Activated CD4-positive, alpha-beta T cell treated with anti-CD3 and anti-CD28 coated beads for 4 hours (primary cell): Measurements from ENCODE around the gene MAPKAP1.

Experiments used
- DNase-seq, 2 donors: peaks; one replicate each; pipeline ENCODE4 v3.0.0-alpha.2; 2020

The MAPKAP1 gene

GRCh38 chr9:125444956-125445506 is 262.0 kb downstream of the MAPKAP1 start:
- DNase-seq: no peak

DNA sequence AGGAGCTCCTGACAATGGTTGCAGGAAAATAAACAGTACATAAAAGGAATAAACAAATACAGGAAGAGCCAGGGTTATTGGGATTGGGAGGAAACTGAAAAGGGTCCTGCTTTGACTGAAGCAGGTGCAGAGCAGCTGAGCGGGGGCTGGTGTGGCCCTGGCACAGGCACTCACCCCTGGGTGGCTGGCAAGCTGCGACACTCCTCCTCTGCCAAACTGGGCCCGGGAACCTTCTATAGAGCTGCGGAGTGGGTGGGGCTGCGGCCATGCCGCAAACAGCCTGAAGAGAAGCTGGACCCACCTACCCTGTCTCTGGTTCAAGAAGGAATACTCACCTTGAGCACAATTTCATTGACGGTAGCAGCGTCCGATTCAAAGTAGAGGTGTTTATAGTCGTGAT is 262.8 kb downstream of the MAPKAP1 start:
- DNase-seq: no peak

- DNase-seq: no peak
These were observed 263.6 kb downstream of the MAPKAP1 start for GRCh38 chr9:125443367-125443766.

GRCh38 chr9:125442452-125442851 is 264.6 kb downstream of the MAPKAP1 start:
- DNase-seq: no peak

GRCh38 chr9:125440411-125440810 is 266.6 kb downstream of the MAPKAP1 start:
- no peak for DNase-seq

- DNase-seq: no peak
These were observed 267.4 kb downstream of the MAPKAP1 start for GRCh38 chr9:125439434-125440272.

DNA sequence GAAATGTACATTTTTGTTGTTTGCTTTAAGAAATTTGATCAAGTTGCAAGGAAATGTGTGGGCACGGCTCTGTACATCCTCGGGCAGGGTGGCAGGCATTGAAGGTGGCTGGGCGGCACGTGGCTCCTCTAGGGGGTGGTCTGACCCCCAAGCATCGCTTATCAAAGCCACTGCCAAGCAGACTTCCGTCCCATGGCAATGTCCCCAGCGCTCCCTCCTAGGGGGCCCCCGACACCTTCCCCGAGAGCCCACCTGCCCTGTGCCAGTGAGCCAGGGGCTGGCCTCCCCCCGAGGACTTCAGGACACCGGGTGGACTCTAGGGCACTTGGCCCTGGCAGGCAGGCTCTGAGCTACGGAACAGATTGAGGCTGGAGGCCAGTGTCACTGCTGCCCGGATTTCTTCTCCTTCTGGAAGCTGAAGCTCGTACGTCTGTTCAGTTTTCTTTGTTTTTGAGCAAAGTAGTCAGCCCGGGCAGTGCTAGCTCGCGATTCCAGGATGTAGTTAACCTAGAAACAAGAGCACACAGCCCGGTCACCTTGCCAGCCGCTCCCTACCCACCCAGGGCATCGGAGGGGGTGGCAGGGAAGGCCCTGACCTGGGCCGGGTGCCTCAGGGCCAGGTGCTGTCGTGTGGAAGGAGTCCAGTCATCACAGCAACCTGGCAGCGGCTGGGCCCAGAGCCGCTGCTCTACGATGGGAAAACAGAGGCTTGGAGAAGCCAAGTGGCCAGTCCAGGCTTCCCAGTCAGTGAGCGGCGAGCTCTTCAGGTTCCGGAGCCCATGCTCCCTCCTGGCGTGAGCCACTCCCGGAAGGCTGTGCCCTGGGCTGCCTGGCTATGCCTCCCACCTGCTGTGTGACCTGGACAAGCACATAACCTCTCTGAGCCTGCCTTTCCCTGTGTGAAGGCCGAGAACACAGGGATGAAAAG is 268.2 kb downstream of the MAPKAP1 start:
- no peak for DNase-seq

DNA sequence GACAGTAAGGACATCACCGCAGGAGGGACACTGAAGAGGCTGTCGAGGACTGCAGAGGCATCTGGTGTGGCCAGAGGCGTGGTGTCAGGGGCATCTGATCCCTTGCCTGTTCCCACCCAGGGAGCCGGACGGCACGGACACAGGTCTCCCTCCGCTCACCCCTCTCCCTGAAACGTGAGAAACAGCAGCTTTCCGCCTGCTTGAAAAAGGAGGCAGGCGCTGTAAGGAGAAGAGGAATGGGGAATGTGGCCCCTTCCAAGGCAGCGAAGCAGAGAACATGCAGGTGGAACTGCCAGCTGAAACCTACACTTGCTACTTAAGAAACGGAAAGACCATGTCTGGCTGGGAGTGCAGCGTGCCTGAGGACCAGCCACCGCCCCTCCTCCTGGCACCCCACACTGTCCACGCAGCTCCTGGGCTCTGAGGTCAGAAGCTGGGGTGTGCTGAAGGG is 269.2 kb downstream of the MAPKAP1 start:
- DNase-seq: no peak

GRCh38 chr9:125436613-125437443 is 270.2 kb downstream of the MAPKAP1 start:
- DNase-seq: no peak

DNA sequence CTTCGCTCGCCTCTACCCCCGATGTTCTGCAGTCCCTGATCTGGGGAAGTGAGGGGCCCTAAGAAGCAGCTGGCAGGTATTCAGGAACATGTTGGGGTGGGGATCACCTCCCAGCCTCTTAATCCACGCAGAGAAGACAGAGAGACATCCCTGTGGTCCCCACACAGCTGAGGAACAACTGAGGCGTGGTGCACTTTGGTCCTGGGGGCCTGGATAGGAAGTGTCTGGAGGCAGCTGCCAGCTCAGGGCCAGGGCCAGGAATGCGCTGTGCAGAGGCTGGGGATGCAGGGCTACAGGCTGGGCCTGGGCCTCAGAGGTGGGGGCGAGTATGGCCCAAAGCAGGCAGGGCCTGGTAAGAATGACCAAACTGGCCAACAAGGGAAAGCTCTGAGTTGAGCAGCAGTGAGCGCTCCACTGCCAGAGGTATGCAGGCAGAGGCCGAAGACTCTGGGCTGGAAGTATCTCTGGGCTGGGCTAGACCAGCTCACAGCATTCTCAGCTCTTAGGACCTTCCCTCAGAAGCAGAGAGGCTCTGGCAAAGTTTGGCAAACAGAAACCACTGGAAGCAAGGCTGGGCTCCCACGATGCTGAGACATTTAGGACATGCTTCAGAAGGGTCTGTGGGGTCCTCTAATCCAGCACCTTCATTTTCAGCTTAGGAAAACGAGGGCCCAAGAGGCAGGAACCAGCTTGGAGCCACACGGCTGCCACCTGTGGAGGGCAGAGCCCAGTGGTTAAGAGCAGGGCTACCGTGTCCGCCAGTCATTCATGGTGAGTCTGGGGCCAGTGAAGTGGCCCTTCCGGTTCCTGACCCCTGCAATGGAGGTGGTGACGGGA is 271.0 kb downstream of the MAPKAP1 start:
- no peak for DNase-seq

GRCh38 chr9:125434986-125435775 is 271.8 kb downstream of the MAPKAP1 start:
- no peak for DNase-seq

DNA sequence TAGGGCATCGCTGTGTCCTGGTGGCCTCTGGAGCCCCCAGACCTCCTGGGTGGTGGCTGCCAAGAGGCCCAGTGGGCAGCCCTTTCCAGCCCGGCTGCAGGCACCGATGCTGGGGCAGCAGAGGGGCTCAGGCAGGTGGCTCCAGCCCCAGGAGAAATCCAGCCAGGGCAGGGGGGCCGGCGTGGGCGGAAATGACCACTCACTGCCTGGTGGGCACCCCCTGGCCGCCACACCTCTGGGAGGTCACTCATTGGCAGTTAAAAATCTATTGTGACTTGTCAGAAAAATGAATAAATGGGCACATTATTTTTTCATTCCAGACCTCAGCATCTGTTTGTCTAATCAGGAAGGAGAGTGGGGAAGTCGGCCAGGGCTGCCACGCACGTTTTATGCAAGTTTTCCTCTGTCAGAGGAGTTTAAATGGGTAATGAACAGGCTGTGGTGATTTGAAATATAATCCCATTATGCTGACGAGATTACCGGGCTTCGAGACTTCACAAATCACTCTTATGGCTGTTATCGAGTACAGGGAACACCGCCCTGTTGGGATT is 273.5 kb downstream of the MAPKAP1 start:
- no peak for DNase-seq

GRCh38 chr9:125432715-125433385 is 274.2 kb downstream of the MAPKAP1 start:
- no peak for DNase-seq

DNA sequence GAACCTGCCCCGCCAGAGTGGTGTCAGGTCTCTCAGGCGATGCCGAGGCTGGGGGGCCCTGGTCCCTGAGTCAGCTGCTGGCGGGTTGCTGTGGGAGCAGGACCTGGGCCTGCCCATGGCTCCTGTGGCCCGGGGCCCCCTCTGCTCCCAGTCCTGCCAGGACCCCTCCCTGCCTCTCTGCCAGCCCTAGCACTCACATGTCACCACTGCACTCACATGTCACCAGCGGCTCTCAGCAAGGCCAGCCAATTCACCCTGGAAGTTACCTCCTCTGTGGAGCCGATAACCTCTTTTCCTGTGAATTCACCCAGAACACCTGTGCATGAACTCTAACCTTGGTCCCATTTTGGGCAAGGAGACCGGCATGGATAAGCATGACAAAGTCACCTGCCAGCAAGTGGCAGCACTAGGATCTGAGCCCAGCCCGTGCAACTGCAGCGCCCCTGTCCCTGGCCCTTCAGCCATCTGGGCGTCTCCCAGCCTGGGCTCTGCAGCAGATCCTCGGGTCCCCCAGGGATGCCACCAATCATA is 275.2 kb downstream of the MAPKAP1 start:
- DNase-seq: no peak

- DNase-seq: no peak
These were observed 276.0 kb downstream of the MAPKAP1 start for GRCh38 chr9:125431012-125431305.

- no peak for DNase-seq
These were observed 276.6 kb downstream of the MAPKAP1 start for GRCh38 chr9:125430161-125431011.

DNA sequence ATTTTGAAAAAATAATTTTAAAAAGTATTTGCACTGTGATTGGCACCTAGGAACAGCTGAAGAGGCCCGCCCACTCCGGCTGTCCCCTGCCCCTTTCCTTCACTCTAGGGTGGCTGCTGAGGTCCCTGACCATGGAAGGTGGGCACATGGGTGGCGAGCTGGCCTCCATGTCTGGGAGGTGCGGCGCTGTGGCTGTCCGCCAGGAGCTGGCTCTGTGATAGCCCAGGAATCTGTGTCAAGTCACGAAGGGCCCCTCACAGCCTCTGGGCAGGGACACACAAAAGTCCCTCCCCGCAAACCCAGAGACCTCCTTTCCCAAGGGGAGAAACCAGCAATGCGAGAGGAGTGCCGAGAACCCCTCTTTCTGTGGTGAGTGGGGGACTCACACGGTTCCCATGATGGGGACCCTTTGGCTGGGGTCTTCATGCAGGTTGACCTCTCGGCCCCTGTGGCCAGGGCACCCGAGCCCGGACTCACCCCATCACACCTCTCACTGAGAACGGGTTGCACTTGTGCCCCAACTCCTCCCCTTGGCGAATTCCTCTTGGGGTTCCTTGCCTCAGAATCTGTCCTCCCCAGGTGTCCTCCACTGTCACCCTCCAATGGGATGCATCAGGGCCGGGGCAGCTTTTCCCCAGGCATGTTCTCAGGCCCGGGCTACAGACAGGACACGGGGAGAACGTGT is 277.4 kb downstream of the MAPKAP1 start:
- no peak for DNase-seq

DNA sequence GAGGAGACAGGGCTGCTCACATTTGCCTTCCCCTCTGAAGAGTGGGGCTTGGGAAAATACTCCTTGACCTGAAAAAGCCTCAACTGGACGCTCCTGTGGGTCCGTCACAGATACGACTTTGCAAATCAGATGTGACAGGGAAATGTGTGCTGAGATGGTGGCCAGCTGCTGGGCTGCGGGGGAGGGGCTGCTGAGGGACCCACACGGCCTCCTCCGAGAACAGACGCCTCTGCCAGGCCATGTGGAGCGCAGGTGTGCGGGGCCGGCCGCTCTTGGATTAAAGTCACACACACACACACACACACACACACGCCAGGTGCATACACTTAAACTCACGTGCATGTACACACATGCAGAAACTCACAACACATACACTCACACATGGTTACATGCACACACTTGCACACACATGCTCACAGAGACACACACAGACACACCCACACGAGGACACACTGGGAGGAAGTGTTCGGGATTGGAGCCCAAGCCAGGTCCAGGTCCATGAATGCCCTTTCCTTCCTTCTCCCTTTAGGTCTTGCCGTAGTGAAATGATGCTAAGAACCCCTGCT is 278.0 kb downstream of the MAPKAP1 start:
- DNase-seq: no peak
